Nephron (organoid): Measurements from ENCODE around the gene ZNF230.

Experiments used
- H3K27ac Mint-ChIP-seq, 3 experiments: 2 replicates each; pipeline ENCODE4 v1.8.0; 2020; ENCODE audit warnings: mixed read lengths in 3 of 3, mild to moderate bottlenecking in 2 of 3, moderate library complexity in 1 of 3
- H3K27me3 Mint-ChIP-seq: 2 replicates; pipeline ENCODE4 v1.8.0; 2021; ENCODE audit warnings: low read depth, mild to moderate bottlenecking, moderate library complexity, mixed read lengths
- H3K36me3 Mint-ChIP-seq: 2 replicates; pipeline ENCODE4 v1.8.0; 2020; ENCODE audit warnings: low read depth, mixed read lengths
- H3K4me1 Mint-ChIP-seq: 2 replicates; pipeline ENCODE4 v1.8.0; 2020; ENCODE audit warnings: mixed read lengths
- H3K4me3 Mint-ChIP-seq, 3 experiments: 2 replicates each; pipeline ENCODE4 v1.8.0; 2020; ENCODE audit warnings: mild to moderate bottlenecking in 3 of 3, mixed read lengths in 3 of 3, moderate library complexity in 2 of 3
- H3K9me3 Mint-ChIP-seq: 2 replicates; pipeline ENCODE4 v1.8.0; 2020; ENCODE audit warnings: mixed read lengths
- TF ChIP-seq, protein P1 (sequence below), 3 experiments: fragments of 200-600 bp; sonication (generic); IDR thresholded peaks; one replicate each; pipeline ENCODE4 v1.5.0; 2021; ENCODE audit warnings: antibody characterized with exemption in 3 of 3; ENCODE audit not compliant: unreplicated experiment in 3 of 3

Gene ZNF230

DNA sequence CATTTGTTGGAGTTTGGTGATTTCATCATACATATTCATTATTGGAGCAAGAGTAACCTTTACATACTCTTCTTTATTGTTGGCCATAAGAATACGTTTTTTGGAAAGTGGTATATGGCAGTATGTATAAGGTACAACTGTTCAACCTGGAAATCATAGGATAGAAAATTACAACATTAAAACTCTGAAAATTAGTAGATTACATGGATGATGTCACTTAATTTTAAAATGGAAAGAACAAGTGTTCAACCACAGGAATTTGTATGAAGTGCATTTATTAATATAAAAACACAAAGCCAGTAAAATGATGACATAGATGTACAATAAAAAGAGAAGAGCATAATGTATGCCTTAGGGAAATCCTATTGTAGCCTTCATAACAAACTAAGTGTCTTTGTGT, 26.0 kb upstream of the ZNF230 start:
- no peak overlapping the region for H3K4me3 Mint-ChIP-seq
- H3K9me3 Mint-ChIP-seq = peaks cover 80% of the 10 kb centered on the region
- no peaks in the 10 kb centered on the region for H3K27me3 Mint-ChIP-seq
- TF ChIP-seq, protein P1, sequence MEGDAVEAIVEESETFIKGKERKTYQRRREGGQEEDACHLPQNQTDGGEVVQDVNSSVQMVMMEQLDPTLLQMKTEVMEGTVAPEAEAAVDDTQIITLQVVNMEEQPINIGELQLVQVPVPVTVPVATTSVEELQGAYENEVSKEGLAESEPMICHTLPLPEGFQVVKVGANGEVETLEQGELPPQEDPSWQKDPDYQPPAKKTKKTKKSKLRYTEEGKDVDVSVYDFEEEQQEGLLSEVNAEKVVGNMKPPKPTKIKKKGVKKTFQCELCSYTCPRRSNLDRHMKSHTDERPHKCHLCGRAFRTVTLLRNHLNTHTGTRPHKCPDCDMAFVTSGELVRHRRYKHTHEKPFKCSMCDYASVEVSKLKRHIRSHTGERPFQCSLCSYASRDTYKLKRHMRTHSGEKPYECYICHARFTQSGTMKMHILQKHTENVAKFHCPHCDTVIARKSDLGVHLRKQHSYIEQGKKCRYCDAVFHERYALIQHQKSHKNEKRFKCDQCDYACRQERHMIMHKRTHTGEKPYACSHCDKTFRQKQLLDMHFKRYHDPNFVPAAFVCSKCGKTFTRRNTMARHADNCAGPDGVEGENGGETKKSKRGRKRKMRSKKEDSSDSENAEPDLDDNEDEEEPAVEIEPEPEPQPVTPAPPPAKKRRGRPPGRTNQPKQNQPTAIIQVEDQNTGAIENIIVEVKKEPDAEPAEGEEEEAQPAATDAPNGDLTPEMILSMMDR (IDR thresholded peaks at IDR 0.05; ENCODE audit: unreplicated experiment in 3 of 3) = no peak
- peaks cover 77% of the 10 kb centered on the region for H3K36me3 Mint-ChIP-seq
- no peak overlapping the region for H3K27ac Mint-ChIP-seq
- H3K4me1 Mint-ChIP-seq = no peaks in the 10 kb centered on the region

DNA sequence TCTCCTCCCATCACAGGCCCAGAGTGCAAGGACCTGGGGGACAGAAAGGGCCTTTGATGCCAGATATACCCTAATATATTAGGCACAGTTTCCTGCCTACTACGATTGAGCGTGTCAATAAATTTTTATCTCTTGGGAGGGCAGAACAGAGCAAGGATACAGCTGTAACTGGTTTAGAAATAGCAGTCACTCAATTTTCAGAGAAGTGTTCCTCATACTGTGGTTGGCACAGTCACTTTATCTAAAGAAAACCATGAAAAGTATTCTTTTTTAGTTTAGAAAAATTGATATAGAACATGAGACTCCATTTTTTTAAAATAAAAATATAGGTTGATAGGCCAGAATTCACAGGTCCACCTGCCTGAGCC, 19.2 kb upstream of the ZNF230 start:
- no peaks in the 10 kb centered on the region for H3K27me3 Mint-ChIP-seq
- no peak overlapping the region for H3K27ac Mint-ChIP-seq
- H3K36me3 Mint-ChIP-seq = peaks cover 41% of the 10 kb centered on the region
- H3K4me3 Mint-ChIP-seq = peak overlapping the region; percentile 93 to 99 (median 97)
- no peaks in the 10 kb centered on the region for H3K4me1 Mint-ChIP-seq
- TF ChIP-seq, protein P1 (IDR thresholded peaks at IDR 0.05; ENCODE audit: unreplicated experiment in 3 of 3) = no peak
- peaks cover 32% of the 10 kb centered on the region for H3K9me3 Mint-ChIP-seq

DNA sequence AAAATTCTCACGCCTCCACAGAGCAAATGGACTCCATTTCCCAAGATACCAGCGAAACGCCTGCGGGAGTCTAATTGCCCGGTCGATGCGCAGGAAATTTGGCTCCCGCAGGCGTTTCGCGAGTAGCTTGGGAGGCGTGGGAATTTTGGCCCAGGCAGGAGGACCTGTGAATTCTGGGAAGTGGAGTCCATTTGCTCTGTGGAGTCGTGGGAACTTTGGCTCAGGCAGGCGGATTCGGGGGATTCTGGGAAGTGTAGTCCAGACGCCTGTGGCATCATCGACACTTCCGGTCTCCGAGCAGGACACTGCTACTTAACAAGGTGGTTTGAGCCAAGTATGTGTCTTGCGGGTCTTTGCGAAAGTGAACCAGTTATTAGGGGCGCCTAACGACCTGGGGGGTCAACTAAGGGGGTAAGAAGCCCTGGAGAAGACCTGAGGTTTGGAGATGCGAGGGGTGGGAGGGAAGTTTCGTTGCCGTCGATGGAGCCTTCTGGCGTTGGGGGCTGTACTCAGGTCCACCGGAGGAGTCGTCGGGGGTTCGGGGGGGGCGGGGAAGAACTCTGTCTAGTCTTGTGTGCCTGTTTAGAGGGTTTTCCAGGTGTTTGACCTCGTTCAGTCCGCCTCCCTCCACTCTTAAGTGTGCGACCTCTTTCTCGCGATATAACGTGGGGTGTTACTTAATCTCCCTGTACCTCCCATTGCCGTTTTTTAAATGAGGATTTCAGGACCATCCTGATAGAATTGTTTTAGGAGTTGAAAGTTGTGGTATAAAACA, 18.7 kb upstream of the ZNF230 start, which contains the start of gene ZNF155:
TSS of gene ZNF155 (plus strand) at position 277 of the 775 bp plus-strand sequence. CDS start 4,356 bp downstream, outside the sequence.
- Mint-ChIP-seq H3K4me3 (peak within 1 kb of the TSS; percentile 93 to 99 (median 97)), H3K4me1 (no peaks in the 10 kb centered on the region), H3K36me3 (peaks cover 41% of the 10 kb centered on the region), H3K27ac (peak within 1 kb of the TSS; percentile 65 to 89 (median 76)), H3K27me3 (no peaks in the 10 kb centered on the region), H3K9me3 (peaks cover 28% of the 10 kb centered on the region)
- TF ChIP-seq, protein P1 (IDR thresholded peaks at IDR 0.05; ENCODE audit: unreplicated experiment in 3 of 3) = no peak

DNA sequence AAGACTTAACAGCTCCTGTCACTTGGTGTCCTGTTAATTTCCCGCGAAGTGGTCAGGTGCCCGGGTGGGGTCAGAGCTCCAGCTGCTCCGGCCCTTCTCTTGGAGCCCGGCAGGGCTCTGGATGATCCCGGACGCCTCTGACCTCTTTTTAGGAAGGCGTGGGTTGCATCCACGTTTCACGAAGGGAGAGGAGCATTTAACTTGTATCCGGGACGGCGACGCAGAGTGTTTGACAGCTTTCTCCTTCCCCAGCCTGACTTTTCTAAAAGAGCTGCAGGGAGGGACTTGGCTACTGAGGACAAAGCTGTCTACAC, 18.1 kb upstream of the ZNF230 start:
- peaks cover 43% of the 10 kb centered on the region for H3K36me3 Mint-ChIP-seq
- TF ChIP-seq, protein P1 (IDR thresholded peaks at IDR 0.05; ENCODE audit: unreplicated experiment in 3 of 3) = no peak
- H3K4me3 Mint-ChIP-seq = peak overlapping the region; percentile 93 to 99 (median 97)
- H3K4me1 Mint-ChIP-seq = no peaks in the 10 kb centered on the region
- H3K9me3 Mint-ChIP-seq = peaks cover 29% of the 10 kb centered on the region
- H3K27ac Mint-ChIP-seq = no peak overlapping the region
- H3K27me3 Mint-ChIP-seq = no peaks in the 10 kb centered on the region

DNA sequence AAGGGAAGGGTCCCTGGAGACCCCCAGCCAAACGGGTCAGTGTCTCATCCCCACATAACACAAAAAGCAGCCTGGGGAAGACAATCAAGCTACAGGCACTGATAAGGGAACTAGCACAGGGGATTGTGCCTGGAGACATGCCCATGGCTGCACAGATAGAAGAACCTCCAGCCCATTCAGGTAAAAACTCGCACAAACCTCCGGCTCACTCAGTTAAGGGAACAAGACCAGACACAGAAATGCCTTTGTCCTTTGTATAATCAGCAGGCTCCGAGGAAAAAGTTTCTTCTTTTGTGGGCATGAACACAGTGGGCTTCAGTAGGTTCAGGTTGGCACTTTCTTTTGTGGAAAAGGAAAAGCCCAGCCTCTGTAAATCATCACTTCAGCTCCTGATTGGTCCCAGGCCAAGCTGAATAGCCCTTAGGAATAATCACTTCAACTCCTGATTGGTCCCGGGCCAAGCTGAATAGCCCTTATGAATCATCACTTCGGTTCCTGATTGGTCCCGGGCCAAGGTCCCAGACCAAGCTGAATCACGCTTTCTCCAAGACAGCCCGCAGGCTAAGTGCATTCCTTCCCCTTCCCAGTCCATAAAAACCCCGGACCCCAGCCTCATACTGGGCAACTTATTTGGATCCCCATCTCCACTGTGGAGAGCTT, 5.0 kb upstream of the ZNF230 start:
- no peak overlapping the region for H3K27ac Mint-ChIP-seq
- H3K36me3 Mint-ChIP-seq = peaks cover 44% of the 10 kb centered on the region
- TF ChIP-seq, protein P1 (IDR thresholded peaks at IDR 0.05; ENCODE audit: unreplicated experiment in 3 of 3) = no peak
- H3K4me3 Mint-ChIP-seq = no peak overlapping the region
- H3K27me3 Mint-ChIP-seq = no peaks in the 10 kb centered on the region
- H3K9me3 Mint-ChIP-seq = peaks cover 21% of the 10 kb centered on the region
- H3K4me1 Mint-ChIP-seq = peaks cover 10% of the 10 kb centered on the region
